Renal pelvis (tissue), 12 donors: Measurements from ENCODE around the gene COL6A5. TPM values are rescaled to one million over a fixed set of nuclear protein-coding genes. Genes with fewer than 3 reads are reported as not detected.
"Not testable (repeated sequence)": the region's sequence is repeated elsewhere in the genome, so short reads cannot be mapped to it uniquely, and the experiment has no call there.

ENCODE experiments used
- DNase-seq: peaks from one replicate; pipeline ENCODE4 v3.0.0-alpha.2; 2013
- long read RNA-seq, 16 experiments: transcript quantifications; one replicate each; lab custom pipeline, GENCODE V29; 2026
- polyA plus RNA-seq, 3 donors: library from polyadenylated mRNA; unstranded; fragments of 120-200 nt; gene quantifications; one replicate each; pipeline ENCODE4 v1.2.1, GENCODE V29; 2013; ENCODE audit not compliant: insufficient read length in 3 of 3

COL6A5 gene
- under 1 TPM in 1 of 3 donors, not detected in 2; 0.03 TPM for polyA plus RNA-seq
- long read RNA-seq, donor 1: 0 reads
- long read RNA-seq, donor 2: 0 reads
- long read RNA-seq, donor 3: 0 reads
- long read RNA-seq, donor 4: 0 reads
- long read RNA-seq, donor 5: 0 reads
- long read RNA-seq, donor 6: 0 reads
- long read RNA-seq, donor 7: 0 reads
- long read RNA-seq, donor 8: 0 reads
- long read RNA-seq, donor 9: 0 reads
- long read RNA-seq, donor 10: 0 reads
- long read RNA-seq, donor 11: 0 reads
- long read RNA-seq, donor 12: 0 reads
- long read RNA-seq, donor 13: 0 reads
- long read RNA-seq, donor 14: 0 reads
- long read RNA-seq, donor 15: 0 reads
- long read RNA-seq, donor 16: 0 reads

DNA sequence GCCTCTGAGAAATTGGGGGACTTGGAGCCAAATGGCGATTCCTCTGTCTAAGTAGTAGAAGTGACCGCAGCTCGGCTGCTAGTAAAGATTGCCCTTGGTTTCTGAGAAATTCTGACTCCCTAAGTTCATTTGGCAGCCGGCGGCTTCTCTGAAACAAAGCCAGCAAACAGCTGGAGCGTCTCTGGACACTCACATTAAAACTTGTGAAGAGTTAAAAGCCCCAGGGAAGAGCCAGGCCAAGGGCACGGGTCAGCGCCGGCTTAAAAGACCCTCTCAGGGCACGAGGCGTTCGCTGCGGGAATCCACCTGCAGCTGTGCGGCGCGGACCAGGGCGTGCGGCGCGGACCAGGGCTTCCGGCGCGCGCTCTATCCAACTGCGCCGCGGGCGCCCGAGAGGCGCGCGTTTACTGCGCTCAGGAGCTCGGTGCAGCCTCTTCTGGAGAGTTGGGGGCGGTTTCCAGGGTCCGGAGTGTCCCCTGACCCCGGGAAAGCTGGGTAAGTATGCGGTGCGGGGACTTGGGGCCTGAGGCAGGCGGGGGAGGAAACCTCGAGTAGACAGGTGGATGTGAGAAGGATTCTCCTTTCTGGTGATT, at the start of gene COL6A5:
TSS of gene COL6A5 (plus strand) at position 186 of the 593 bp plus-strand sequence. CDS start 27,967 bp downstream, outside the sequence.
- DNase-seq: peak; percentile 38

GRCh38 chr3:130299531-130299930, 45.9 kb upstream of the COL6A5 start:
- no peak for DNase-seq

- no peak for DNase-seq
These were observed 44.6 kb upstream of the COL6A5 start for GRCh38 chr3:130300888-130301287.

- DNase-seq: no peak
These were observed 35.4 kb upstream of the COL6A5 start for GRCh38 chr3:130310109-130310508.

DNA sequence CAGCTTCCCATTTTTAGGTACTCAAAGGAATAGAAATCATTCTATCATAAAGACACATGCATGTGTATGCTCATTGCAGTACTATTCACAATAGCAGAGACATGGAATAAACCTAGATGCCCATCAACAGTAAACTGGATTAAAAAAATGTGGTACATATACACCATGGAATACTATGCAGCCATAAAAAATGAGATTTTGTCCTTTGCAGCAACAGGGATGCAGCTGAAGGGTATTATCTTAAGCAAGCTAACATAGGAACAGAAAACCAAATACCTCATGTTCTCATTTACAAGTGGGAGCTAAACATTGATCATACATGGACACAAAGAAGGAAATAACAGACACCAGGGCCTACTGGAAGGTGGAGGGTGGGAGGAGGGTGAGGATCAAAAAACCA, 33.1 kb upstream of the COL6A5 start:
- no peak for DNase-seq

GRCh38 chr3:130316169-130316568, 29.3 kb upstream of the COL6A5 start:
- DNase-seq: no peak

DNA sequence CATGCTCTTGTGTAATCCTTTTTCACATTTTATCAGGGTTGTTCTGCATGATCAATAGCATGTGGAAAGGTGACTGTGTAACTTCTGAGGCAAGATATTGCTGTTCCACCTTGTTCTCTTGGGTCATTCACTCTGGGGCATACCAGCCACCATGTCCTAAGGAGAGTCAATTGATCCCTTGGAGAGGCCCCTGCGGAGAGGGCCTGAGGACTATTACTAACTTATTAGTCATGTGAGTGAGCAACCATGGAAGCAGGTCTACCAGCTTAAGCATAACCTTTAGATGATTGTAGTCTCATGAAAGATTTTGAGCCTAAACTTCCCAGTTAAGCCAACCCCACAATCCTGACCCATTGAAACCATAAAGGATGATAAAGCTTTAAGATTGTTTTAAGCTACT, 22.0 kb upstream of the COL6A5 start:
- DNase-seq: no peak

- no peak for DNase-seq
These were observed 4.7 kb upstream of the COL6A5 start for GRCh38 chr3:130340766-130341165.

DNA sequence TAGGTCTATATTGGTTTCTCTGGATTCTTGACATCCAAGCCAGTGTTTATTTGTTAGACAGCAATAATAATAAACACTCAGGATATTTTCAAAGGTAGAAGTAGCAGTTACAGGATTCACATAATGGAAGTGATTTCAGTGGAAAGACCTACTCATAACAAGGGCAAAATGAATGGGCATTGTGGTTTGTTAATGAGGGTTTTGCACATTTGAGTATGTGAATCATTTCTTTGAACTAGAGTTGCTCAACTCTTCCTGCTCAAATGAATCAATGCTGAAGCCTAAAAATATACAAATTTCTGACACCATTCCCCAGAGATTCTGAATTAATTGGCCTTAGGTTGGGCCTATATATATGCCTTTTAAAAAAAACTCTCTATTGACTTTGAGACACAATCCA, 4.1 kb upstream of the COL6A5 start:
- no peak for DNase-seq

- DNase-seq: no peak
These were observed 3.6 kb upstream of the COL6A5 start for GRCh38 chr3:130341882-130342281.

- no peak for DNase-seq
These were observed 2.4 kb upstream of the COL6A5 start for GRCh38 chr3:130342821-130343661.

- not testable (repeated sequence) for DNase-seq
These were observed 2.8 kb downstream of the COL6A5 start for GRCh38 chr3:130348258-130348657.

DNA sequence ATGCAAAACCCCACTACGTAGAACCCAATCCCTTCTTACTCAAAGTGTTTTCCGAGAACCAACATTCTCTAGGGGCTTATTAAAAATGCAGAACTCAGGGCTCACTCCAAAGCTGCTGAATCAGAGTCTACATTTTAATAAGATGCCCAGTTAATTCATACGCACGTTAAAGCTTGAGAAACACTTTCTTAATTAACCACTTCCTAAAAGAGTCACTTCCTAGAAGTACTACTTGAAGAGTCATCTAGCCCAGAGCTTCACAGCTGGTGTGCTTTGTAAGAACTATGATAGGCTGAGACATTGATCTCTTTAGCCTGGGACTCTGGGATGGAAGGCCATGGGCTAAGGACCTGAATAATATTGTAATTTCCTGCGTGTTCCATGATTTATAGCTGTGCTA, 9.0 kb downstream of the COL6A5 start:
- DNase-seq: no peak

GRCh38 chr3:130374033-130374432, 28.6 kb downstream of the COL6A5 start:
- no peak for DNase-seq

DNA sequence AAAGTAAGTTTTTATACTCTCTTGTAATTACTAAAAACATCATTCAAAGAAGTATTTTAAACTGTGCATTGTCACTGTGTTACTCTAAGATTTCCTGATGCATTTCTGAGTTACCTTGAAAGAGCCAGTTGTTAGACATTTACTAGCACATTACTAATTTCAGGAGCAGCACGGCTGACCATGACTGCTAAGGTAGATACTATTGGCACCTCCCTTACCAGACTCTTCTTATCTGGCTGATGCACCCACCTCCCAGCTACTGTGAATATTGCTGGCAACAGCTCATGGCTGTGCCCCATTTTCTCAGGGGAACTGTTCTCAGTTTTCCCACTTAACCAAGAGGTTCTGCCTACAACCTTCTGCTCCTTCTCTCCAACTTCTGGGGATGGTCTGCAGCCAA, 29.4 kb downstream of the COL6A5 start:
- DNase-seq: no peak

- DNase-seq: no peak
These were observed 32.6 kb downstream of the COL6A5 start for GRCh38 chr3:130377960-130378676.

DNA sequence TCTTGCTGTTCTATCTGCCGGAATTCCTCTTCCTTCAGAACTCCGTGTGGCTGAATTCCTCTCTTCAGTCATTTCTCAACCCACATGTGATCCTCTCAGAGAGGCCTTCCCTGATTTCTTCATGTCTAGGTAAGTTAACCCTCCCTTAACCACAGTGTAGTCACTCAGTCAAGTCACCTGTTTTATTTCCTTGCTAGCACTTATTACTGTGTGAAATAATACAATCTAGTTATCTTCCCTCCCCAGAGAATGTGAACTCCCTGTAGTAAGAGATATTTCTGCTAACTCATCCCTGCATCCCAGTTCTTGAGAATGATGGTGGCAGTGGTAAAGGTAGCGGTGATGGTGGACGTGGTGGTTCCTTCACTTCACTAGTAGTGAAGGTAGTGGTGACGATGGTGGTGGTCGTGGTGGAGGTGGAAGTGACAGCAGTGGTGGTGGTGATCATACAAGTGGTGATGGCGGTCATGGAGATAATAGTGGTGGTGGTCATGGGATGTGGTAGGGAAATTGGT, 33.3 kb downstream of the COL6A5 start:
- DNase-seq: no peak

GRCh38 chr3:130379274-130379673, 33.8 kb downstream of the COL6A5 start:
- no peak for DNase-seq

DNA sequence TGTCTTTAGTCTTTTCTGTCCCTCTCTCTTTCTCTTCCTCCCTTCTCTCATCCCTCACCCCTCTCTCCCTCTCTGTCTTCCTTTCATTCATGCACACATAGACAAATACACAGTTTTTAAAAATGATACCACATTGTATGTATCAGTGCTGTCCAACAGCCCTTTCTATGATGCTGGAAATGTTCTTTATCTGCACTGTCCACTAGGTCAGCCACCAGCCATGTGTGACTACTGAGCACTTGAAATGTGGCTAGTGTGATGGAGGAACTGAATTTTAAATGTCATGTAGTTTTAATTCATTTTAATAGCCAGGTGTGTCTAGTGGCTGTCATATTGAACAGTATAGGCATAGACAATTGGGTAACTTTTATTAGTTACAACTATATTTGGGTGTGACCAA, 34.9 kb downstream of the COL6A5 start:
- no peak for DNase-seq

DNA sequence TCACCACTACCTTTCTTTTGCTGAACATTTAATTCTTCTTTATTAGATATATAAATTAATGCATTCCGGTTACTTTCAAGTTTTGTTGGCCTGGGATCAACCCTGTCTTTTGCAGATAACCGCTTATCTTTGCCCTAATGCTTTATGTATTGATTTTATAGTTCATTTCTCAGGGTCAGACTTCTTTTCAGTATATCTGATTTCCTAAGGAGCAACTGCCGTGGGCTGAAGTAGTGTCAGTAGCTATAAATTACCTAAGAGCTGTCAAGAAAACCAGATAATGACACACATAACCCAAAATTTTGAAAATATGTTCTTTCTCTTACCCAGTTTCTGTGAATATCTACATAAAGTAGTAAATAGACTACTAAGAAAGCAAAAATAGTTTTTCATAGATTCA, 38.0 kb downstream of the COL6A5 start:
- DNase-seq: no peak

DNA sequence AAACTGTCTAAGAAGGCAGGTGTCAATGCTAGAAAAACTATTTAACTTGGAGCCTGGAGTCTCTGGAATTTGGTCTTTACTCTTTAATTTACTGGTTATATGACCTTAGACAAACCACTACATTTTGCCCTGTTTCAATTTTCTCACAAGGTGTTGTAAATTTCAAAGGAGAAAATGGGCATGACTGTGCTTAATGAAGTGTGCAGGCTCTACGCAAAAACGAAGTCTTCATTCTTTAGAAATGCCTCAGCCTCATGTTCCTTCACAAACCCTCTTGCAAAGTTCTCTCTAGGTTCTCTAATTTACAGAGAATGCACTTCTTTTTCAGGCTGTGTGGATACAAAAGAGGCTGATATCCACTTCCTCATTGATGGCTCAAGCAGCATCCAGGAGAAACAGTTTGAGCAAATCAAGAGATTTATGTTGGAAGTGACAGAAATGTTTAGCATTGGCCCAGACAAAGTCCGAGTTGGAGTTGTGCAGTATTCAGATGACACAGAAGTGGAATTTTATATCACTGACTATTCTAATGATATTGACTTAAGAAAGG, 39.1 kb downstream of the COL6A5 start:
- DNase-seq: no peak
